ENCODE measurements around the gene USP21.

Gene USP21

DNA sequence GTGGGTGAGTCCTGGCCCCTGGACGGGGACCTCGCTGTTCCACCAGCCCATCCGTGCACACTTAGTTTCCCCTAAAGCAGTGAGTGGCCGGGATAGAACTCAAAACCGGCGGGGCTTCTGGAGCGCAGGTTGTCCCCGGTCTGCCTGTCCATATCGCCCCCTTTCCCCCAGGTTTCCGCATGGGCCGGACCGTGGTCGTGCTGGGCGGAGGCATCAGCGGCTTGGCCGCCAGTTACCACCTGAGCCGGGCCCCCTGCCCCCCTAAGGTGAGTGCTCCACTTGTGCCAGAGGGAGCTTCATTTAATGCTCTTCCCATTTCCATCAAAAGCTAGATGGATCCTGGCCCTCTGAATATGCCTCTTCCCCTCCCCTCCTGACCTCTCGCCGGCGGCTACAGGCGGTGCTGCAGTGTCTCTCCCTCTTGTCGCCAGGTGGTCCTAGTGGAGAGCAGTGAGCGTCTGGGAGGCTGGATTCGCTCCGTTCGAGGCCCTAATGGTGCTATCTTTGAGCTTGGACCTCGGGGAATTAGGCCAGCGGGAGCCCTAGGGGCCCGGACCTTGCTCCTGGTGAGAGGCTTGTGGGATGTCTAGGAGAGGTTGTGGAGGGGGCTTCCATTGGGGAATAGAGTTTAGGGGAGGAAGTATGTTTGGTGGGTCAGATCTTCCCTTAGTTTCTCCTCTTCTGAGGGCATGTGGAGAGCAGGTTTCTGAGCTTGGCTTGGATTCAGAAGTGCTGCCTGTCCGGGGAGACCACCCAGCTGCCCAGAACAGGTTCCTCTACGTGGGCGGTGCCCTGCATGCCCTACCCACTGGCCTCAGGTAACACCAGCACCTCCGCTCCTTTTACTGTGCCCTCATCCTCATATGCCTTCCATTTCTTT, 7.6 kb downstream of the USP21 start:
- DNase-seq (ENCODE audit: low read depth in 2 of 3, low spot score in 2 of 3): no peak

DNA sequence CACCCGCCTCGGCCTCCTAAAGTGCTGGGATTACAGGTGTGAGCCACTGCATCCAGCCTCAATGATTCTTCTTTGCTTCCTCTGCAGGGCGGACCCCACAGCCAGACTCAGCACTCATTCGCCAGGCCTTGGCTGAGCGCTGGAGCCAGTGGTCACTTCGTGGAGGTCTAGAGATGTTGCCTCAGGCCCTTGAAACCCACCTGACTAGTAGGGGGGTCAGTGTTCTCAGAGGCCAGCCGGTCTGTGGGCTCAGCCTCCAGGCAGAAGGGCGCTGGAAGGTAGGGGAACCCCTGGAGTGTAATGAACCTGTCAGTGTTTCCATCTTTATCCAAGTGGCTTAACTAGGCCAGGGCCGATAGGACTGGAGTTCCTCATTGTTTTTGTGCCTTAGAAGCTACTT, 9.6 kb downstream of the USP21 start:
- DNase-seq (ENCODE audit: low read depth in 2 of 3, low spot score in 2 of 3): no peak

DNA sequence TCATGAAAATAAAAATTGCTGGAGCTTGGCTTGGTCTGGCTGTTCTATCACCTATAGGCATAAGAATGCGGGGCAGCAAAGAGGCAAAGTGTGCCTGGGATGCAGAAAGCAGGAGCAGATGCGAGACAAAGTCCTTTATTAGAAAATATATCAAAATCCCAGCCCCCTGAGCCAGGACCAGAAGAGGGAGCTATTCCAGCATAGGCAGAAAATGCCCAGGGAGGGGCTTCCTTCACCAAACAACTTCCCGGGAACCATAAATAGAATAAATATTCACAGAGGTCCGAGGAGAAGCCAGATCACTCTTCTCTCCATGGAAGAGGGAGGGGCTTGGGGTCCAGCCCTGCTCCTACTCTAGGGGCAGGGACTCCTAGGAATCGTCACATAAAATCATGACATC, 11.9 kb downstream of the USP21 start:
- no peak for DNase-seq (ENCODE audit: low read depth in 2 of 3, low spot score in 2 of 3)

DNA sequence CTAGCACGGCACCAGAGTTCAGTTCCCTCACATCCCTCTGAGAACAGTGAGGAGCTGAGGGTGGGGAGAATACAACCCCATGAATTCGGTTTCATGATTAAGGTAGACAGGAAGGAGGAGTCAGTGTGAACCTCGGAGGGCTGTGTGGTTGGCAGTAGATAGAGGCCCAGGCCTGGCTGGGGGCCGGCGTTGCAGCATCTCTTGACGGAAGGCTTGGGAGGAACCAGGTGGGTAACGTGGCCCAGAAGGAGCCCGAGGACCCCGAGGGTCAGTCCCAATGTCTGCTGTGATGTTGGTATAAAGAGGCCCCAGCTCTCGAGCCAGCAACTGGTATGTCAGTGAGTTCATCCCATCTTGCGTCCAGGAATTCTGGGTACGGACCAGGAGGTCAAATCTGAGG, 12.4 kb downstream of the USP21 start:
- DNase-seq (ENCODE audit: low read depth in 2 of 3, low spot score in 2 of 3): no peak

DNA sequence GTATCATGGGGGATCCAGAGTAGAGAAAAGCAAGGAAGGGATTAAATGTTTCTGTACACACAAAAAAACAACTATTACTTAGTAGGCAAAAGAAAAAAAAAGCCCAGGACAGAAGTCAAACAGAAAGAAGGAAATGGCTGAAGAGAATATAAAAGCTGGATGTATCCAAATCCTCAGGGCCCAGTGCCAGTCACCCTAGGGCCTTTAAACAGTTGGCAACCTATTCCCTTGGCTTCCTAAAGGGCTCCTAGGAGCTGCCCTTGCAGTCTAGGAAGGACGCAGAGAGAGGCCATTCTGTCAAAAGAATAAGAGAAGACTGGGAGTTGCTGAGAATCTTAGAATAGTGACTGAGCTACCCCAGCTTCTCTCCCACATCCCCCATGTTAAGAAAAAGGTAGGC, 13.0 kb downstream of the USP21 start:
- no peak for DNase-seq (ENCODE audit: low read depth in 2 of 3, low spot score in 2 of 3)

DNA sequence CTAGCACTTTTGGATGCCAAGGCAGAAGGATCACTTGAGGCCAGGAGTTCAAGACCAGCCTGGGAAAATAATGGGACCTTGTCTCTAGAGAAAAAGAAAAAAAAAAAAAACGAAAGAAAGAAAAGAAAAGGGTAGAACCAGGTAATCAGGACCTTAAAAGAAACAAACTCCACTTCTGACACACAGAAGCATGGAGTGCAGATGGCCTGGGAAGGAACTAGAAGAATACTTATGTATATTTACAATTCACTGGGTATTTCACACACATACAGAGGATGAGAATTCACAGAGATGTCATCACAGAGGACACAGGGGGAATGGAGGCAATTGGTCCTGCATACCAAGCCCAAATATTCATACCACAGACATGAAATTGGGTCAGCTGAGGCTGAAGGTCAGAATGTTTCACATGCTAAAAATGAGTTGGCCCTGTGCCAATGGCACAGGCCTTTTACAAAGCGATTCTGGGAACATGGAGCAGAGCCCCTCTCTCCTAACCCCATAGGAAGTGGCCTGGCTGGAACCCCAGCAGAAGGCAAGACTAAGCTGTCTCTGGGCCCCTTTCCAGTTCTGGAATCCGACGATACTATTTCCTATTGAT, 13.6 kb downstream of the USP21 start:
- no peak for DNase-seq (ENCODE audit: low read depth in 2 of 3, low spot score in 2 of 3)

DNA sequence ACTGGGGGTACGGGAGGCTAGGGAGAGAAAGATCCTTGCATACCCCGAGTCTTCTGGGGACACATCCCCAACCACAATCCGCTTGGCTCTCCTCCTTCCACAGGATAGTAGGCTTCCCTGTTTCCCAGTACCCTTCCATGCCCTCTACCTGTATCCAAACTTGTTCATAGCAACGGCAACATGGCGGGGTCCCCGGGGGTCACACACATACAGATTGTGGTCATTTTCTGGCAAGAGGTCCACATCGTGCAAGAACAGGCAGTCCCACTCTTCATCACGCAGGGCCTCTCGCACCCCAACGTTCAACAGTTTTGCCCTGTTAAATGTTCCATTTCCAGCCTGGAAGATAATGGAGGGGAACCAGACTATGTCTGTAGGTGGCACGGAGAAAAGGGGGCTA, 14.4 kb downstream of the USP21 start:
- no peak for DNase-seq (ENCODE audit: low read depth in 2 of 3, low spot score in 2 of 3)

DNA sequence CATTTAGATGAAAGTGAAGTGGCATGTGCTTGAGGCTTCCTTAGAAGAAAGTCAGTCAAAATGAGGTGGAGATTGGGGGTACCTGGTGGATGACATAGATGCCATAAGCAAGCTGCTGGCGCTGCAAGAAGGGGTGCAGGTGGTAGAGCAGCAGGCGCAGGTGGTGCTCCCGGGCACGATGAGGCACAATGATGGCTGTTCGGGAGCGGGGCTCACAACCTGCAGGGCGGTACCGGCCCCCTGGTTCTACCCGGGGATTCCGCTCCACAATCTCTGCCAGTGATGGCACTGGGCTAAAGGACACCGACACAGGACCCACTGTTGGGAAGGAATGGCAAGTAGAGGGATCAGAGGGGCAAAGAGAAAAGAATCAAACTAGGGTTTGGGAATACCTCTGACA, 15.6 kb downstream of the USP21 start:
- no peak for DNase-seq (ENCODE audit: low read depth in 2 of 3, low spot score in 2 of 3)

DNA sequence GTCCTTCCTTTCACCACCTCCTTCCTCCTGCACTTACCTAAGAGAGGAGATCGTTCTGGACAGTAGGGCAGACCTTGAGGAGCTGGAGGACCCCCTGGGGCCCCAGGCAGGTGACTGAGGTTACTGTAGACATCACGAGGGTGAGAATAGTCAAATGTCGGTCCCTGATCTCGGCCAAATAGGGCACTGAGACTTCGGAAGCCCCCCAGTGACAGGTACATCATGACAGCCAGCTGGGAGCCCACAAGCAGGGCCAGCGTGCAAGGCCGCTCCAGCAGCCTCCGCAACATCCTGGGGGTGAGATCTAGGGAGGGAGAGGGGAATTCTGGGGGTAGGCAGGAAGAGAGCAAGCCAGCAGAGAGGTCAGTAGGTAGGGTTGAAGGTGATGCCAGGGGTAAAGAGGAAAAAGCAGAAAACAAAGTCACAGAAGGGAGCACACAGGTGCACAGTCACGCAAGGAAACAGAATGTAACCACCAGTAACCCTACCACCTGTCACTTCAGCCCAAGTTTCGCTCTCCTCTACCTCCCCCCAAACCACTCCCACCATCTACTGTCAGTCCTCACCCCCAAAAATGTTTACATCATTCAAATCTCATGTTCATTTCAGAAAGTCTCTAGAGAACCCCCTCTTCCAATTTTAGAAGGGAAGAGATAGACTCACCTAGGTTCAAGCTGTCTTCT, 16.6 kb downstream of the USP21 start:
- DNase-seq (ENCODE audit: low read depth in 2 of 3, low spot score in 2 of 3): no peak

DNA sequence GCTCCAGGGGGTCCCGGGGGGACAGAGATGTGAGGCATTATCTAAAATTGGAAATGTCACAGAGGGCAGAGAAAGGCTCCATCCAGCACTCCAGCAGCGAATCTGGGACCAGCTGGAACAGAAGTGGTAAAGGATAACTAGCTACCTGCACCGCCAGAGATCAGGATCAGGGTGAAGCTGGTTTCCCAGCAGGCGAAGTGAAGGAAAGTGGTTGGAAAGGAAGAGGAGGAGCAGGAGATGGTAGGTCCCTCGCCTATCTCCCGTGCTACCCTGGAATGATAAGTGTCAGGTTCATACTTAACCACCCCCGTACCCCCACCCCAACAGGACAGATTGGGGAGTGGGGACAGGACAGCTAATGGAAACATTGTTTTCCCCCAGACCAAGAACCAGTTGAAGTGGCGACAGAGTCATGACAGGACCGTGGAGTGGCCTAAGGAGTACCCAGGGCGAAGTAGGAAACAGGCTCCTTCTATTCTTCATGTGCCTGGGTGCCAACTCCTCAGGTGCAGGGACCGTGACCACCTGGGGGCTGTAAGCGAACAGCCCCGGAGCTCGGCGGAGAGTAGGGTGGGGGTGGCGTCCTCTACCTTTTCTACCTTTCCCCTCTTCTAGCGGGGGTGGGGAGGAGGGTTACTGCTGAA, 17.3 kb downstream of the USP21 start:
- DNase-seq (ENCODE audit: low read depth in 2 of 3, low spot score in 2 of 3): no peak

DNA sequence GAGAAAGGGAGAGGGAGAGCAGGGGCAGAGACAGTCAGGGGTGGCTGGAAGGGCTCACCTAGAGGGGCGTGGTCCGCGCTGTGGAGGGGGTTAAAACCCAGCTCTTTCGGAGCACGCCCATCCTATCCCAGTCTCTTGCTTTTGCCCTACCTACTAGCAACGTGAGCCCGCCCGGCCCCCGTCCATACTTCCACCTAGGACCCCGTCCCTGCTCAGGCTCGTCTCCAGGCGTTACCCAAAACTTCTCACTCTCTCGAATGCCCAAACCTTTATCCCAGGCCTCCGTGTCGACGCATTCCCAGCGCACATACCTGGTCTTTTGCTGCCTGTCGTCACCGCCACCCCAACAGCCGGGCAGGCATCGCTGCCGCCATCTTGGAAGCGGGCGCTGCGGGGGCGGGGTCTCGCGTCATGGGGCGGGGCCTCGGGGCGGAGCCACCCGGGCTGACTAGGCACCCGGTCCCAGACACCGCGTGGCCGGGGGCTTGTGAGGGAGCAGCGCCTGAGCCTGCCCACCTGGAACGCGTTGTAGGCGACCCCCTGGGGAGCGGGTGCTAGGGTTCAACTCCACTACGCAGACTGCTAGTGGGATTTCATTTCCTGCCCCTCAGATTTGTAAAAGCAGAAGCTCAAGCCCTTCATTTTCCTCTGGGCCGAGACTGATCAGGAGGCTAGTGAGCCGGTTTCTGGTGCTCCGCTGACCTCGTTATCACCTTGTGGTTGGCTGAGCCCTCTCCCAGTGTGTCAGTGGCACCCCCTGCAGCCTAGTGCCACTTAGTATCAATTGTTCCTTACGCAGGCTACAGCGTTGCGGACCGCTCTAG, 18.0 kb downstream of the USP21 start, which contains the start of gene B4GALT3:
B4GALT3 (minus strand) TSS at position 396 of the 824 bp plus-strand sequence. CDS start 1,447 bp downstream, outside the sequence.
- peak; percentile 86 to 99 (median 99) for DNase-seq (ENCODE audit: low read depth in 2 of 3, low spot score in 2 of 3)

DNA sequence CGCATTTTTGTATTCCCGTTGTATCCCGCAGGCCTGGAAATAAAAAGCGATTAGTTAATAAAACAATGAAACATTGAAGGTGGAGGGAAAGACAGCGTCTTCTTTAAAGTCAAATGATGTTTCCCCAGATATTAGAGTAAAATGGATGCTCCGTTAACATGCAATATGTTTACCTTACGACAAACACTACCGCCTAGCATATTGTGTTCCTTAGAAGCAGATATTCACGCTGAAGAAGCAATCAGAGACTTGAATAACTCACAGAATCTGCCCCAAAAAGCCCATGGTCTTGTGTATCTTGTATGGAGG, 18.6 kb downstream of the USP21 start:
- DNase-seq (ENCODE audit: low read depth in 2 of 3, low spot score in 2 of 3): no peak

DNA sequence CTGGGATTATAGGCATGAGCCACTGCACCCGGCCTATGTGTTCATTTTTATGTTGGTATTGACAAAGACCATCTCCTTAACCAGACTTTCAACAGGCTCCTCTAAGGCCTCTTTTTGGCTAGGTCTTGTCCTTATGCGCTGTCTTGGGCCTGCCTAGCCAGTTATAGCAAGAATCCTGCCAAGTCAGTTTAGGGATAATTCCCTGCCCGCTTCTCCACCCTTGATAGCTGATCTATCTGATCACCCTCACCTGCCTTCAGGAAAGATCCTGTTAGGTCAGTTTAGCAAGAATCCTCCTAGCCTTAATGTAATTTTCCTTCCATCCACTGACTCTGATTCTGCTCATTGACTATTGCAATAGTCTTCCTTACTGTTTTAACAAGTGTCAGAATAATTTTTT, 20.4 kb downstream of the USP21 start:
- DNase-seq (ENCODE audit: low read depth in 2 of 3, low spot score in 2 of 3): no peak

DNA sequence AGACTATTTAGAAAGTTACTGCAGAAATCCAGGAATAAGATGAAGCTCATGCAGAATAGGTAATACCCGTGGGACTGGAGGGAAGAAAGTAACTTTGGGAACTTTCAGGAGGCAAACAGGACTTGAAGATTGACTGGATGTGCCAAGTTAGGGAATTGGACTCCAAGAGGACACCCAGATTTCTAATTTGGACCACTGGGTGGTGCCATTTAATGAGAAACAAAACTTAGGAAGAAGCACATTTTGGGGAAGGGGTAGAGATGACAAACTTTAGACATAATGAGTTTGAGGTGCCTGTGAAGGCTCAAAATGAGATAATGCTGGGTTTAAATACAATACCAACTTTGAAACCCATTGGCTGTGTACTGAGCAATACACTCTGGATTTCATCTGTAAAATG, 21.3 kb downstream of the USP21 start:
- DNase-seq (ENCODE audit: low read depth in 2 of 3, low spot score in 2 of 3): no peak

DNA sequence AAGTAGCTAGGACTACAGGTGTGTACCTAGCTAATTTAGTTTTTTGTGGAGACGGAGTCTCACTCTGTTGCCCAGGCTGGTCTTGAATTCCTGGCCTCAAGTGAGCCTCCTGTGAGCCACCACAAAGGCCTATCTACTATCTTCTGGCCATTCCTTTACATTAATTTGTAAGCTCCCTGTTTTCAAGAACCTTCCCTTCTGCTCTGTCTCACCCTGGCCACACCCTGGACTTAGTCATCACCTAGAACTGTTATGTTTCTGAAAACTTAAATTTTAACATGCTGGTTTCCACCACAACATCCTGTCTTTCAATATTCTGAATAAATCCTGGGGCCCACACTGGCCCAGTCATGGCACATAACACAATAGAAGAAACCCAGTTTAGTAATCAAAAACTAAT, 22.9 kb downstream of the USP21 start:
- no peak for DNase-seq (ENCODE audit: low read depth in 2 of 3, low spot score in 2 of 3)

DNA sequence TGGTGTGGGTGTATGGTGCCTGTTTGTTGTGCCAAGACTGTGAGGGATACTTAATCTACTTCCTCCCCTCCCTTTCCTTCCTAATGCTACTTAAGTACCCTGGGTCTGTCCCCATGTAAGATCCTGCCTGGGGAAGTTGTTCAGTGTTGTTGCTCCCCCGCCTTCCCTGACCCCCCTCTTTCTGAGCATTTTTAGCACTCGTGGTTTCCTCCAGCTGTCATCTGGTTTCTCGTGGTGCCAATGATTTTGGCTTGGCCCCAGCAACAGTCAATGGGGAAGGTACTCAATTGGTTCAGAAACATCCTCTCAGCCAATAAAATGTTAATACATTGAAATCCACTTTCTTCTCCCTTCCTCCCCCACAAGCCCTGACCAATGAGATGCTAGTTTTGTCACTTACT, 26.0 kb downstream of the USP21 start:
- DNase-seq (ENCODE audit: low read depth in 2 of 3, low spot score in 2 of 3): no peak

DNA sequence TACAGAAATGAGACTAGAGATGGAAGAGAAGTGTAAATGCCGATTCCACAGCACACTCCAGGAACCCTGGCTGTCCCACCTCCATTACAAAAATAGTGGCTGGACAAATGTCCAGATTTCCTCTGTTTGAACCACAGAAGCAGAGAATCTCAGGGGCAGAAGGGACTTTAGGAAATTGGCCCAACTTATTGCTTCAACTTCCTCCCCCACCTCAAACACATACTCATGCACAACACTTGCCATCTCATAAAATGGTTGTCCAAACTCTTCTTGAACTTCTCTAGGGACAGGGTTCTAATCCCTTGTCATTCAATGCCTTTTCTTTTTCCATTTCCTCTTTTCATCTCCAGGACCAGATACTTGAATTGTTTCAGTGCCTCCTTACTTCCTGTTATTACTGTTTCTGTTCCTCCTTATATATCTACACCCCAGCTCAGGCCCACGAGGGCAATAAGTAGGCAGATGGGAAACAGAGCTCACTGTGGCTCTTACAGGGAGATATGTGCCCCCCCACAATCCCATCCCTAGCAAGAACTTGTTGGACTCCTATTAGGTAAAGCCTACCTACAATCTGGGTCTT, 26.5 kb downstream of the USP21 start:
- DNase-seq (ENCODE audit: low read depth in 2 of 3, low spot score in 2 of 3): no peak

DNA sequence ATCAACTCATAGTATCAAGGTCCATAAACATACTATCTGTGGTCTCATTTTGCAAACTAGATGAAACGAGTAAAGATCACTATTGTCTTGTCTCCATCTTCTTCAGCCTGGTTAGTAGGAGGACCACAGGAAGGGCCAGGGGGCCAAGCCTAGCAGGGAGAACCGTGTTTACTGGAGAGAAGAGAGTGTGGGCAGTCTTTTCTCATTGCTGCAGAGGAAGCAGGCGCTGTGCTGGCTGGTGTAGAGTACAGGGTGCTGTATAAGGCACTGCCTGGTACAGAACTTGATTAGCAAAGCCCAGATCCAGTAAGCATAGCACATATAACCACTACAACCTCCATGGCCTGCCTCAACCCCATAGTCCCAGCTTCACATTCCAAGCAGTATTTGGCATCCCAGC, 28.0 kb downstream of the USP21 start:
- no peak for DNase-seq (ENCODE audit: low read depth in 2 of 3, low spot score in 2 of 3)

DNA sequence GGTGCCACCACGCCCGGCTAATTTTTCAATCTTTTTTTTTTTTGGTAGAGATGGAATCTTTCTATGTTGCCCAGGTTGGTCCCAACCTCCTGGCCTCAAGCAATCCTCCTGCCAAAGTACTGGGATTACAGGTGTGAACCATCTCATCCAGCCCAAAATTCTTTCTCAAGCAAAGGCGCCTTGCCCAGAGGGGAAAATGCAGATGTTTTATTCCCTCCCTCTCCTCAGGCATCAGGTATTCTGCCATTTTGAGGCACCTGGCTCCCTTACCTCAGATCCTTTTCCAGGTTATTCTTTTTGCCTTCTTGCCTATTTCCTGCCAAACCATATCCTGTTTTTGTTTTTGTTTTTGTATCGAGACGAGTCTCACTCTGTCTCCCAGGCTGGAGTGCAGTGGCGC, 29.1 kb downstream of the USP21 start:
- DNase-seq (ENCODE audit: low read depth in 2 of 3, low spot score in 2 of 3): no peak

DNA sequence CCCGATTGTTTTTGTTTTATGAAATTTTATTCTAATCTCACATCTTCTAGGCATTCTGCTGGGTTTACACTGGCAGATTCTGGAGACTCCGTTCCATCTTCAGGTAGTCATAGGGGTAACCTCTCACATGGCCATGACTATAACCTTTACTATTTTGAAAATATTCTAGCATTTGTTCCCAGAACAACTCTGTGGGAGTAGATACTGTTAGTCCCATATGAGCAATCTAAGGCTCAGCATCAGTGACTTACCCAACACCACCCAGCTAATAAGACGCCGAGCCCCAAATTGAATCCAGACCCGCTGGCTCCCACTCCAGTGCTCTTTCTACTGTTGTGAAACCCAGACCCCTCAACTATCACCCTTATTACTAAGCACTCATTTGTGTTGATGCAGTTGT, 29.7 kb downstream of the USP21 start:
- no peak for DNase-seq (ENCODE audit: low read depth in 2 of 3, low spot score in 2 of 3)

All from activated CD8-positive, alpha-beta memory T cell treated with anti-CD3 and anti-CD28 coated beads for 48 hours (primary cell).